ENCODE measurements around the gene ANKRD53. TPM values are rescaled to one million over a fixed set of nuclear protein-coding genes. Genes with fewer than 3 reads are reported as not detected.

Gene ANKRD53
- total RNA-seq = not detected

GRCh38 chr2:70978341-70979179 lies at the start of gene ANKRD53:
ANKRD53 (plus strand) TSS chr2:70978630; CDS start chr2:70978646, 16 bp downstream.
- peak within 1 kb of the TSS; percentile 59 for H3K27ac Mint-ChIP-seq
- H3K4me3 Mint-ChIP-seq = peak within 1 kb of the TSS; percentile 64
- intact Hi-C loops (cut with micrococcal nuclease) = no loop called here
- H3K9me3 Mint-ChIP-seq = no peaks in the 10 kb centered on the region
- no peaks in the 10 kb centered on the region for H3K36me3 Mint-ChIP-seq
- DNase-seq = peak; percentile 25
- no peaks in the 10 kb centered on the region for H3K27me3 Mint-ChIP-seq
- POLR2A ChIA-PET = interaction anchor here (1.2 kb wide), 1 partner anchor 13 kb away, joined by 4 read pairs; no protein-coding TSS in a partner anchor
- CTCF ChIA-PET = interaction anchor here (0.6 to 2.4 kb wide), 6 partner anchors 8 to 93 kb away, joined by 3 to 15 read pairs (median 5); no protein-coding TSS in a partner anchor
- H3K4me1 Mint-ChIP-seq (ENCODE audit: low read depth) = peaks cover 13% of the 10 kb centered on the region

GRCh38 chr2:70930371-70931329 lies 47.8 kb upstream of the ANKRD53 start:
- DNase-seq = no peak
- Mint-ChIP-seq H3K36me3 (no peaks in the 10 kb centered on the region), H3K4me3 (no peak overlapping the region), H3K27me3 (peaks cover 7% of the 10 kb centered on the region), H3K27ac (no peak overlapping the region), H3K4me1 (ENCODE audit: low read depth) (no peaks in the 10 kb centered on the region), H3K9me3 (no peaks in the 10 kb centered on the region)
- ChIA-PET POLR2A (no interaction called here), CTCF (no interaction called here)
- intact Hi-C loops (cut with micrococcal nuclease) = no loop called here

GRCh38 chr2:70931376-70932000 lies 46.9 kb upstream of the ANKRD53 start:
- H3K36me3 Mint-ChIP-seq = no peaks in the 10 kb centered on the region

GRCh38 chr2:70932631-70933230 lies 45.7 kb upstream of the ANKRD53 start:
- ChIA-PET POLR2A (no interaction called here), CTCF (no interaction called here)
- Mint-ChIP-seq H3K36me3 (no peaks in the 10 kb centered on the region), H3K27ac (no peak overlapping the region), H3K9me3 (no peaks in the 10 kb centered on the region), H3K27me3 (peaks cover 7% of the 10 kb centered on the region), H3K4me3 (no peak overlapping the region), H3K4me1 (ENCODE audit: low read depth) (no peaks in the 10 kb centered on the region)
- intact Hi-C loops (cut with micrococcal nuclease) = no loop called here
- DNase-seq = no peak

More at GRCh38 chr2:70931376-70932000, 46.9 kb upstream of the ANKRD53 start:
- DNase-seq = no peak
- H3K27me3 Mint-ChIP-seq = peaks cover 7% of the 10 kb centered on the region
- no peaks in the 10 kb centered on the region for H3K4me1 Mint-ChIP-seq (ENCODE audit: low read depth)
- H3K9me3 Mint-ChIP-seq = no peaks in the 10 kb centered on the region
- H3K27ac Mint-ChIP-seq = no peak overlapping the region
- ChIA-PET CTCF (interaction anchor here (1.1 kb wide), 1 partner anchor 70 kb away, joined by 3 read pairs; no protein-coding TSS in a partner anchor), POLR2A (no interaction called here)
- H3K4me3 Mint-ChIP-seq = no peak overlapping the region
- intact Hi-C loops (cut with micrococcal nuclease) = no loop called here

- intact Hi-C loops (cut with micrococcal nuclease) = no loop called here
- no peak overlapping the region for H3K27ac Mint-ChIP-seq
Observed at GRCh38 chr2:70934981-70935380, 43.4 kb upstream of the ANKRD53 start.

GRCh38 chr2:70935468-70936164 lies 42.8 kb upstream of the ANKRD53 start, which contains the start of gene ATP6V1B1:
ATP6V1B1 (plus strand) TSS chr2:70935900; CDS start chr2:70935955, 55 bp downstream.
- ChIA-PET POLR2A (no interaction called here), CTCF (interaction anchor here (1.0 to 2.7 kb wide), 3 partner anchors 11 to 16 kb away, joined by 5 to 10 read pairs (median 7); no protein-coding TSS in a partner anchor)
- intact Hi-C loops (cut with micrococcal nuclease) = no loop called here
- Mint-ChIP-seq H3K27ac (no peak within 1 kb of the TSS), H3K4me3 (no peak within 1 kb of the TSS), H3K36me3 (no peaks in the 10 kb centered on the region), H3K9me3 (no peaks in the 10 kb centered on the region), H3K4me1 (ENCODE audit: low read depth) (no peaks in the 10 kb centered on the region), H3K27me3 (peaks cover 8% of the 10 kb centered on the region)
- no peak for DNase-seq

More at GRCh38 chr2:70934981-70935380, 43.4 kb upstream of the ANKRD53 start:
- H3K36me3 Mint-ChIP-seq = no peaks in the 10 kb centered on the region
- no peak overlapping the region for H3K4me3 Mint-ChIP-seq
- POLR2A ChIA-PET = no interaction called here
- CTCF ChIA-PET = interaction anchor here (1.1 to 2.7 kb wide), 3 partner anchors 11 to 15 kb away, joined by 5 to 10 read pairs (median 7); no protein-coding TSS in a partner anchor
- peaks cover 8% of the 10 kb centered on the region for H3K27me3 Mint-ChIP-seq
- H3K9me3 Mint-ChIP-seq = no peaks in the 10 kb centered on the region
- no peaks in the 10 kb centered on the region for H3K4me1 Mint-ChIP-seq (ENCODE audit: low read depth)
- DNase-seq = no peak

GRCh38 chr2:70936165-70936978 lies 42.1 kb upstream of the ANKRD53 start:
- H3K4me1 Mint-ChIP-seq (ENCODE audit: low read depth) = no peaks in the 10 kb centered on the region
- H3K36me3 Mint-ChIP-seq = no peaks in the 10 kb centered on the region
- DNase-seq = no peak
- H3K27ac Mint-ChIP-seq = no peak overlapping the region
- POLR2A ChIA-PET = no interaction called here
- no peak overlapping the region for H3K4me3 Mint-ChIP-seq
- intact Hi-C loops (cut with micrococcal nuclease) = no loop called here
- H3K9me3 Mint-ChIP-seq = no peaks in the 10 kb centered on the region
- H3K27me3 Mint-ChIP-seq = peaks cover 8% of the 10 kb centered on the region
- CTCF ChIA-PET = interaction anchor here (1.0 to 2.7 kb wide), 2 partner anchors 10 to 16 kb away, joined by 7 to 10 read pairs; no protein-coding TSS in a partner anchor

- H3K27me3 Mint-ChIP-seq = peaks cover 5% of the 10 kb centered on the region
- no peaks in the 10 kb centered on the region for H3K9me3 Mint-ChIP-seq
- no peak for DNase-seq
- ChIA-PET CTCF (interaction anchor here (3.5 kb wide), 1 partner anchor 11 kb away, joined by 16 read pairs; no protein-coding TSS in a partner anchor), POLR2A (no interaction called here)
- H3K4me3 Mint-ChIP-seq = no peak overlapping the region
- no peak overlapping the region for H3K27ac Mint-ChIP-seq
- H3K36me3 Mint-ChIP-seq = no peaks in the 10 kb centered on the region
- no peaks in the 10 kb centered on the region for H3K4me1 Mint-ChIP-seq (ENCODE audit: low read depth)
- intact Hi-C loops (cut with micrococcal nuclease) = no loop called here
Observed at GRCh38 chr2:70936979-70937811, 41.2 kb upstream of the ANKRD53 start.

- H3K4me1 Mint-ChIP-seq (ENCODE audit: low read depth) = no peaks in the 10 kb centered on the region
- intact Hi-C loops (cut with micrococcal nuclease) = no loop called here
- POLR2A ChIA-PET = no interaction called here
- H3K27me3 Mint-ChIP-seq = peaks cover 5% of the 10 kb centered on the region
- H3K27ac Mint-ChIP-seq = no peak overlapping the region
- H3K9me3 Mint-ChIP-seq = no peaks in the 10 kb centered on the region
- CTCF ChIA-PET = interaction anchor here (3.5 kb wide), 1 partner anchor 10 kb away, joined by 16 read pairs; no protein-coding TSS in a partner anchor
- H3K36me3 Mint-ChIP-seq = no peaks in the 10 kb centered on the region
- H3K4me3 Mint-ChIP-seq = no peak overlapping the region
- DNase-seq = no peak
Observed at GRCh38 chr2:70937866-70938585, 40.4 kb upstream of the ANKRD53 start.

All from activated CD4-positive, alpha-beta memory T cell treated with anti-CD3 and anti-CD28 coated beads for 36 hours (primary cell).